HEK293 (cell line): ENCODE data around the gene LDHD.

ENCODE experiments used
- CTCF ChIA-PET: fragments of 350-600 bp; formaldehyde crosslinking; extraction: SDS; loops from one replicate; lab custom pipeline; 2021; ENCODE audit warnings: antibody characterized with exemption; lab: Yijun Ruan, JAX
- POLR2A ChIA-PET: fragments of 300-600 bp; formaldehyde crosslinking; extraction: SDS; loops from one replicate; lab custom pipeline; 2020; ENCODE audit warnings: antibody characterized with exemption, inconsistent platforms; lab: Yijun Ruan, JAX
- H3K27ac ChIP-seq: fragments of 200-500 bp; sonication (Bioruptor generic); 2 replicates; pipeline ENCODE4 v1.5.1; 2014; ENCODE audit warnings: low read depth, low read length, control low read depth, inconsistent platforms; ENCODE audit errors: extremely low read depth
- H3K36me3 ChIP-seq, 2 experiments: fragments of 200-500 bp in 1 of 2; sonication (Bioruptor generic) in 1 of 2; 1 replicate in 1 of 2; 2 replicates in 1 of 2; pipeline ENCODE4 v1.5.1; 2014 to 2017; ENCODE audit warnings: inconsistent platforms in 2 of 2, low read length in 2 of 2; ENCODE audit not compliant: control insufficient read depth in 2 of 2, insufficient read depth in 1 of 2
- H3K4me1 ChIP-seq: fragments of 200-500 bp; sonication (Bioruptor generic); 2 replicates; pipeline ENCODE4 v1.5.1; 2014; ENCODE audit warnings: mild to moderate bottlenecking, low read length, inconsistent platforms; ENCODE audit not compliant: control insufficient read depth, insufficient read depth
- H3K4me3 ChIP-seq: 2 replicates; pipeline ENCODE4 v1.5.1; 2011; ENCODE audit warnings: low read depth, mild to moderate bottlenecking, control low read depth, low read length, moderate library complexity
- H3K9me3 ChIP-seq: fragments of 200-500 bp; sonication (Bioruptor generic); 2 replicates; pipeline ENCODE4 v1.5.1; 2014; ENCODE audit warnings: low read depth, low read length, inconsistent platforms; ENCODE audit not compliant: control insufficient read depth, insufficient read depth
- ATF2 ChIP-seq: fragments of 450-650 bp; formaldehyde crosslinking; IDR thresholded peaks from 2 replicates; pipeline ENCODE4 v1.5.1; 2016; ENCODE audit warnings: missing biosample characterization, missing genetic modification characterization, low read depth
- GLIS1 ChIP-seq: fragments of 450-650 bp; formaldehyde crosslinking; IDR thresholded peaks from 2 replicates; pipeline ENCODE4 v1.5.1; 2016; ENCODE audit warnings: missing biosample characterization, missing genetic modification characterization
- HOXA7 ChIP-seq: sonication (generic); formaldehyde crosslinking; IDR thresholded peaks from 2 replicates; pipeline ENCODE4 v1.8.1; 2022; ENCODE audit warnings: missing genetic modification reagents, borderline replicate concordance
- KLF17 ChIP-seq: fragments of 450-650 bp; formaldehyde crosslinking; IDR thresholded peaks from 2 replicates; pipeline ENCODE4 v1.5.1; 2016; ENCODE audit warnings: missing biosample characterization, missing genetic modification characterization
- OSR2 ChIP-seq: fragments of 450-650 bp; formaldehyde crosslinking; IDR thresholded peaks from 2 replicates; pipeline ENCODE4 v1.5.1; 2016; ENCODE audit warnings: missing biosample characterization, missing genetic modification characterization
- PBX3 ChIP-seq: sonication (generic); formaldehyde crosslinking; IDR thresholded peaks from 2 replicates; pipeline ENCODE4 v1.8.1; 2022; ENCODE audit warnings: mild to moderate bottlenecking, moderate library complexity, missing genetic modification reagents
- SP2 ChIP-seq: fragments of 450-650 bp; formaldehyde crosslinking; IDR thresholded peaks from 2 replicates; pipeline ENCODE4 v1.5.1; 2016; ENCODE audit warnings: missing biosample characterization, missing genetic modification characterization
- SP7 ChIP-seq: fragments of 450-650 bp; formaldehyde crosslinking; IDR thresholded peaks from 2 replicates; pipeline ENCODE4 v1.5.1; 2016; ENCODE audit warnings: missing biosample characterization, missing genetic modification characterization
- WT1 ChIP-seq: fragments of 450-650 bp; formaldehyde crosslinking; IDR thresholded peaks from 2 replicates; pipeline ENCODE4 v1.5.1; 2016; ENCODE audit warnings: missing biosample characterization, missing genetic modification characterization
- ZBTB21 ChIP-seq: fragments of 450-650 bp; formaldehyde crosslinking; IDR thresholded peaks from 2 replicates; pipeline ENCODE4 v1.5.1; 2017; ENCODE audit warnings: missing biosample characterization, missing genetic modification characterization
- ZIC2 ChIP-seq: fragments of 450-650 bp; formaldehyde crosslinking; IDR thresholded peaks from 2 replicates; pipeline ENCODE4 v1.5.1; 2016; ENCODE audit warnings: missing biosample characterization, missing genetic modification characterization
- ZNF132 ChIP-seq: fragments of 450-650 bp; formaldehyde crosslinking; IDR thresholded peaks from 2 replicates; pipeline ENCODE4 v1.5.1; 2017; ENCODE audit warnings: missing biosample characterization, missing genetic modification characterization, borderline replicate concordance
- ZNF148 ChIP-seq: fragments of 450-650 bp; formaldehyde crosslinking; IDR thresholded peaks from 2 replicates; pipeline ENCODE4 v1.5.0; 2017; ENCODE audit warnings: missing biosample characterization, missing genetic modification characterization, borderline replicate concordance
- ZNF16 ChIP-seq: fragments of 450-650 bp; formaldehyde crosslinking; IDR thresholded peaks from 2 replicates; pipeline ENCODE4 v1.5.1; 2016; ENCODE audit warnings: low read depth, missing biosample characterization, missing genetic modification characterization
- ZNF169 ChIP-seq: fragments of 450-650 bp; formaldehyde crosslinking; IDR thresholded peaks from 2 replicates; pipeline ENCODE4 v1.5.1; 2016; ENCODE audit warnings: missing biosample characterization, missing genetic modification characterization
- ZNF221 ChIP-seq: fragments of 450-650 bp; formaldehyde crosslinking; IDR thresholded peaks from 2 replicates; pipeline ENCODE4 v1.5.1; 2017; ENCODE audit warnings: missing biosample characterization, missing genetic modification characterization, borderline replicate concordance
- ZNF266 ChIP-seq: fragments of 450-650 bp; formaldehyde crosslinking; IDR thresholded peaks from 2 replicates; pipeline ENCODE4 v1.5.1; 2016; ENCODE audit warnings: missing biosample characterization, missing genetic modification characterization, low read depth
- ZNF280D ChIP-seq: fragments of 450-650 bp; formaldehyde crosslinking; IDR thresholded peaks from 2 replicates; pipeline ENCODE4 v1.5.1; 2016; ENCODE audit warnings: missing biosample characterization, missing genetic modification characterization
- ZNF416 ChIP-seq: fragments of 450-650 bp; formaldehyde crosslinking; IDR thresholded peaks from 2 replicates; pipeline ENCODE4 v1.5.1; 2016; ENCODE audit warnings: missing biosample characterization, missing genetic modification characterization
- ZNF529 ChIP-seq: fragments of 450-650 bp; formaldehyde crosslinking; IDR thresholded peaks from 2 replicates; pipeline ENCODE4 v1.5.1; 2017; ENCODE audit warnings: missing genetic modification characterization, missing biosample characterization; ENCODE audit not compliant: insufficient replicate concordance
- ZNF530 ChIP-seq: fragments of 450-650 bp; formaldehyde crosslinking; IDR thresholded peaks from 2 replicates; pipeline ENCODE4 v1.5.1; 2016; ENCODE audit warnings: low read depth, missing biosample characterization, missing genetic modification characterization
- ZNF555 ChIP-seq: fragments of 450-650 bp; formaldehyde crosslinking; conservative IDR thresholded peaks from 2 replicates; pipeline ENCODE4 v1.5.1; 2017; ENCODE audit warnings: missing biosample characterization, mild to moderate bottlenecking, missing genetic modification characterization, inconsistent platforms
- ZNF660 ChIP-seq: fragments of 450-650 bp; IDR thresholded peaks from 2 replicates; pipeline ENCODE4 v1.5.1; 2018; ENCODE audit warnings: missing biosample characterization, mild to moderate bottlenecking, missing genetic modification characterization

Gene LDHD

GRCh38 chr16:75139498-75139897 lies 22.9 kb upstream of the LDHD start (continued):
- TF ChIP-seq ZNF16 (tag by site-specific recombination) (no peak), KLF17 (no peak), ZNF169 (tag by site-specific recombination) (no peak)
- TF ChIP-seq, all 188 proteins: peak for 0

- H3K27ac ChIP-seq = no peak overlapping the region
- no peak overlapping the region for H3K4me3 ChIP-seq
- no peaks in the 10 kb centered on the region for H3K36me3 ChIP-seq
- ChIA-PET POLR2A (no interaction called here), CTCF (no interaction called here)
- H3K9me3 ChIP-seq = no peaks in the 10 kb centered on the region
- peak; percentile 40; the same call in 1 of the 2 replicates for TF ChIP-seq OSR2 (tag by site-specific recombination)
- peak; percentile 62; the same call in 1 of the 2 replicates for TF ChIP-seq SP7 (tag by site-specific recombination)
- TF ChIP-seq ZNF280D = no peak
- 0 out of 2 replicates have a peak, but pooled peaks have one; percentile 28 for TF ChIP-seq WT1
- TF ChIP-seq KLF17 = no peak
- TF ChIP-seq ATF2 (tag by site-specific recombination) = peak; percentile 51; the same call in 1 of the 2 replicates
- no peak for TF ChIP-seq HOXA7 (CRISPR knock-in tag)
- no peak for TF ChIP-seq ZNF221 (tag by site-specific recombination)
- TF ChIP-seq ZBTB21 (tag by site-specific recombination) = peak; percentile 24; the same call in 1 of the 2 replicates
- TF ChIP-seq GLIS1 (tag by site-specific recombination) = no peak
- no peak for TF ChIP-seq ZNF132 (tag by site-specific recombination)
- peak; percentile 48 for TF ChIP-seq ZIC2 (tag by site-specific recombination)
- H3K4me1 ChIP-seq = no peaks in the 10 kb centered on the region
Measured at GRCh38 chr16:75138636-75139035, 22.1 kb upstream of the LDHD start.

GRCh38 chr16:75138233-75138632 lies 21.7 kb upstream of the LDHD start:
- H3K4me3 ChIP-seq = no peak overlapping the region
- POLR2A ChIA-PET = no interaction called here
- CTCF ChIA-PET = no interaction called here
- no peak for TF ChIP-seq PBX3 (CRISPR knock-in tag)
- no peak for TF ChIP-seq ZNF148
- TF ChIP-seq ZNF660 (tag by site-specific recombination) = no peak
- no peak for TF ChIP-seq ZNF266 (tag by site-specific recombination)
- TF ChIP-seq SP2 = no peak
- TF ChIP-seq ZNF416 = no peak
- TF ChIP-seq ZNF555 (tag by site-specific recombination) = no peak
- TF ChIP-seq ZNF530 = no peak
- TF ChIP-seq ZNF529 (tag by site-specific recombination) = no peak

More at GRCh38 chr16:75138233-75138632, 21.7 kb upstream of the LDHD start:
- Histone ChIP-seq H3K9me3 (no peaks in the 10 kb centered on the region), H3K4me1 (no peaks in the 10 kb centered on the region), H3K36me3 (no peaks in the 10 kb centered on the region), H3K27ac (no peak overlapping the region)
